SK-MEL-5 (cell line): Measurements from ENCODE around the gene CUL9. TPM values are rescaled to one million over a fixed set of nuclear protein-coding genes. Genes with fewer than 3 reads are reported as not detected.

Experiments
- total RNA-seq: library from RNA; depleted of rRNA; stranded (reverse); fragments of >200 nt; shearing (Covaris generic); gene quantifications from 2 replicates; pipeline ENCODE4 v1.2.3, GENCODE V29; 2014; rRNA removed

The CUL9 gene
- total RNA-seq, 1 experiment from 2014 or later, result 18.1 TPM

Other genes with a start within 250 kb of the CUL9 start
- gene GNMT, start 221.4 kb upstream of the CUL9 start, total RNA-seq, result 0.34 TPM in 1 of 2 replicates, not detected in the other
- 15.2 and 18.4 TPM in 2 replicates for gene PEX6, start 203.0 kb upstream of the CUL9 start, total RNA-seq
- gene PPP2R5D, start 197.6 kb upstream of the CUL9 start, total RNA-seq, result 37.3 and 39.1 TPM in 2 replicates
- 66.6 and 79.1 TPM in 2 replicates for gene MEA1, start 168.2 kb upstream of the CUL9 start, total RNA-seq
- 61.6 and 67.9 TPM in 2 replicates for gene KLHDC3, start 167.9 kb upstream of the CUL9 start, total RNA-seq
- 81.9 and 89.9 TPM in 2 replicates for gene RRP36, start 160.6 kb upstream of the CUL9 start, total RNA-seq
- 18.8 and 20.2 TPM in 2 replicates for gene CUL7, start 128.3 kb upstream of the CUL9 start, total RNA-seq
- gene MRPL2, start 122.8 kb upstream of the CUL9 start, total RNA-seq, result 49.9 and 51.9 TPM in 2 replicates
- gene KLC4, start 122.6 kb upstream of the CUL9 start, total RNA-seq, result 6.8 and 8.3 TPM in 2 replicates
- gene PTK7, start 105.9 kb upstream of the CUL9 start, total RNA-seq, result 19.7 TPM in 2 replicates
- gene SRF, start 10.9 kb upstream of the CUL9 start, total RNA-seq, result 16.4 and 17.6 TPM in 2 replicates
- 108 and 109 TPM in 2 replicates for gene DNPH1, start 47.3 kb downstream of the CUL9 start, total RNA-seq
- not detected in 2 replicates for gene TTBK1, start 61.3 kb downstream of the CUL9 start, total RNA-seq
- not detected in 2 replicates for gene SLC22A7, start 116.1 kb downstream of the CUL9 start, total RNA-seq
- gene CRIP3, start 126.6 kb downstream of the CUL9 start, total RNA-seq, result not detected in 2 replicates
- gene ZNF318, start 187.5 kb downstream of the CUL9 start, total RNA-seq, result 8.6 and 9.6 TPM in 2 replicates
- gene ABCC10, start 245.3 kb downstream of the CUL9 start, total RNA-seq, result 16.6 and 17.1 TPM in 2 replicates